HG02588 (cell line): ENCODE measurements around the gene SND1.
A peak's percentile ranks its signal among the peaks of the same experiment; 100 is the strongest.

Experiments used
- ATAC-seq: cut with Tn5 transposase; IDR thresholded peaks from one replicate; pipeline ENCODE4 v1.9.1; 2021; ENCODE audit warnings: mild to moderate bottlenecking, moderate library complexity; ENCODE audit not compliant: unreplicated experiment

SND1 gene

GRCh38 chr7:127651556-127652332 is at the start of gene SND1:
Gene SND1, plus strand, starts transcription at chr7:127652194. Its CDS starts 180 bp downstream, at chr7:127652374.
- peak; percentile 95 for ATAC-seq

DNA sequence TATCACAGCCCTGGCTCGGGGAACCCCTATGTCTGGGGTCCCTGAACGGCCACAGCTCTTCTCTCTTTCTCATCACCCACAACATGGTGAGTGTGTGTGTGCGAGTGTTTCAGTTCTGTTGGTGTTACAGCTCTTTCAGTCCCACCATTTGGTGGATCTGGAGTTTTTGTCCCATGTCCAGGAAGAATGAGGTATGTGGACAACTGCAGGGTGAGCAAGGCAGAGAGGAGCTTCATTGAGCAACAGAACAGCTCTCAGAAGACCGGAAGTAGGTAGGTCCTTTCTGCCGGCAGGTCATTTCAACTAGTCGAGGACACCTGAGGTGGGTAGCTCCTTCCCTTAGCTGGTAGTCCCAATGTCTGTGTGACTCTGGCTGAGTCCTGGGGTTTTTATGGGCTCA is 43.5 kb upstream of the SND1 start:
- ATAC-seq: no peak

DNA sequence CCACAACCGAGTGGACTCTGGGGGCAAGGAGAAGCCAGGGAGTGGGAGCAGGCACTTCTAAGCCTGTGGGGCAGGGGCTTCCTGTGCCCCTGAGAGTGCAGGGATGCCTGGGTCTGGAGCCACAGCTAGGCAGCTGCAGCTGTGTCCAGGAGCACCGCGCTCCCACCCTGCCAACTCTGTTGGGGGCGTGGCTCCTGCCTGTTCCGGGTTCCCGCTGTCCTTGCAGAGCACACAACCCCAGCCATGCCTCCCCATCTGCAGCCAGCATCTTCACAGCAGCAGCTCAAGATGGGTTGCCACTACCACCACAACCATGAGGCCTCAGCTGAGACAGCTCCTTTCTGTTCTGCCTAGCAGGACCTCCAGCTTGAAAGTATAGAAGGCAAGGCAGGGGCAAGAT is 42.7 kb upstream of the SND1 start:
- ATAC-seq: no peak

DNA sequence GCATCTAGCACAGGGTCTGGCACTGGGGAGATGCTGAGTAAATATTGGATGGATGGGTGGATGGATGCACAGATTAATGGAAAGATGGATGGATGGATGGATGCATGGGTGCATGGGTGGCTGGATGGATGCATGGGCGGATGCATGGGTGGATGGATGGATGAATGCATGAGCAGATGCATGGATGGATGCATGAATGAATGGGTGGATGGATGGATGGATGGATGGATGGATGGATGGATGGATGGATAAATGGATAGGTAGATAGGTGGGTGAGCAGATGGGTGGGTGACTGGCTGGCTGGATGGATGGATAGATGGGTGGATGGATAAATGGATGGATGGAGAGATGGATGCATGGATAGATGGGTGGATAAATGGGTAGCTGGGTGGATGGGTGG is 39.7 kb upstream of the SND1 start:
- no peak for ATAC-seq

DNA sequence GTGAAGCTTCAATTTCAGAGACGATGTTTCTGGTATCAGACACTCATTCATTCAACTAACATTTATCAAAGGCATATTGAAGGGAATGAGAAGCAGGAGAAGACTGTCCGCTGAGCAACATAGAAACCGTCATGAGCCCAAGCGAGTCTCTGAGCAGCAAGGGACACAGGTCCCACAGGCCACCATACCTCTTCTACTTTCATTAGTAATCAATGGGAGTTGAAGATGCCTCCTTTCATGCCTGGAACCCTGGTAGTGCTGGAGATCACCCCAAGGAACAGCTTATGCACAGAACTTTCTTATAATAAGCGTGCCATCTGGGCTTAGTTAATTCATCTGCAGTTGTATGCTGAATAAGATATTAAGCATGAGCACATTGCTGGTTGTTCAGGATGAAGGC is 35.3 kb upstream of the SND1 start:
- ATAC-seq: no peak

GRCh38 chr7:127618042-127618441 is 34.0 kb upstream of the SND1 start, which contains the start of gene PAX4:
Gene PAX4, minus strand, starts transcription at chr7:127618142. Its CDS starts 2,214 bp downstream, at chr7:127615928.
- no peak for ATAC-seq

DNA sequence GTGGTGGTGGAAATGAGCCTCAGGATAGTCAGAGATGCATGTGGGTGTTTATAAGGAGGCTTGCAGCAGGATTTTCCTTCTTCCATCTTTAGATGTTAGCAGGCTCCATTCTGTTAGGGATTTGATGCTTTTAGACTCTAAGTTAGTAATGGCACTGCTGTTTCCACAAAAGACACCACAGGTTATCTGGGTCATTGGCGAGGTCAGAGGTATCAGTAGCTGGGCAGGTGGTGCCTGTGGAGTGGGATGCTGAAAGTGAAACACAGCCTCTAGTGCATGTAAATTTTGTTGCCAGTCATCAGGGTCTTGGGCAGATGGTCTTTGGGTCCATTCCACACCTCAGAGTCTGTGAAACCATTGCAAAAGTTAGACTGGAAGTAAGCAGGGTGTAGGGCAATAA is 33.2 kb upstream of the SND1 start:
- ATAC-seq: no peak

GRCh38 chr7:127619681-127620405 is 32.2 kb upstream of the SND1 start:
- ATAC-seq: no peak

GRCh38 chr7:127620406-127621233 is 31.4 kb upstream of the SND1 start:
- ATAC-seq: no peak

DNA sequence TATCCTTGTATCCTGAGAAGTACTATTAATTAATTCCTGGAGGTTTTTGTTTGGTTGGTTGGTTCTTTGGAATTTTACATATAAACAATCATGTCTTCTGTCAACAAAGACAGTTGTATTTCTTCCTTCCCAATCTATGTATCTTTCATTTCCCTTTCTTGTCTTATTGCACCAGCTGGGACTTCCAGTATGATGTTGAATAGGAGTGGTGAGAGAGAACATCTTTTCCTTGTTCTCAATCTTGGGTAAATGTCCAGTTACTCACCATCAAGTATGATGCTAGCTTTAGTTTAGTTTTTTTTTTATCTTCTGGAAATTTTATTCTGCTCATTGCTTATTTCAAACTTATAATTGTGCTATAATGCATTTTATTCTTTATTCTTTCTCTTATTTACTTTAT is 26.7 kb upstream of the SND1 start:
- ATAC-seq: no peak

DNA sequence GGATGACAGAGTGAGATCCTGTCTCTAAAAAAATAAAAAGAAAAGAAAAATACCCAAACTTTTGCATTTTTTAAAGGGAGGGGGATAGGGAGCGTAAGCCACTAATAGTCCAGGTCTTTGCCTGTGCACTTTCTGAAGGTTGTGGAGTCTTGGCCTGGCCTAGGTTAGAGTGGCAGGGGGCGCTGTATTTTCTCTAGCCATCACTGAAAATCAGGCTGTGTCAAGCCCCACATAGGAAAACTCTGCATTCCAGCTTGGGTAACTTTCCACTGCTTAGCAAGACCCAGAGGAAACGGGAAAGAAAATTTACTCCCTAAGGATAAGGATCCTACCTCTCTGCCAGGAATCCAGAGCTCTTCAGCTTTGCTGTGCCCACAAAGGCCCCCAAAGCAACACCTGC is 23.5 kb upstream of the SND1 start:
- ATAC-seq: no peak

GRCh38 chr7:127629268-127629854 is 22.6 kb upstream of the SND1 start:
- ATAC-seq: peak; percentile 51

- ATAC-seq: no peak
Observed at GRCh38 chr7:127632276-127632910, 19.6 kb upstream of the SND1 start.

- no peak for ATAC-seq
Observed at GRCh38 chr7:127635659-127636285, 16.2 kb upstream of the SND1 start.

- ATAC-seq: no peak
Observed at GRCh38 chr7:127638197-127638596, 13.8 kb upstream of the SND1 start.

DNA sequence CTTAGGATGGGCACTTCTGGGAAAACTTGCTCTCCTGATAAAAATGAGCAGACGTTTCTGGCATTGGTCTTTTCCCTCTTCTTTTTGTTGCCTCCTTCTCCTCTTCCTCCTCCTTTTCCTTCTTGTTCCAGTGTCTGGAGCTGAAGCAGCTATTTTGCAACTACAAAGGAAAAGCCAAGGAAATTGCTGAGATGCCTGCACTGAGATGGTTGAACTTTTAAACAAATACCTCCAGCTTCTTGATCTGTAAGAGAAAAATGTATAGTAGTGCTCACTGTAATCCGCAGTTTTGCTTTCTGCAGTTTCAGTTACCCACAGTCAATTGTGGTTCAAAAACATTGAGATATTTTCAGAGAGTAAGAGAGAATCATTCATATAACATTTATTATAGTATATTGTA is 7.5 kb upstream of the SND1 start:
- no peak for ATAC-seq

- ATAC-seq: no peak
Observed at GRCh38 chr7:127647636-127648035, 4.4 kb upstream of the SND1 start.

GRCh38 chr7:127648986-127649385 is 3.0 kb upstream of the SND1 start:
- no peak for ATAC-seq

- no peak for ATAC-seq
Observed at GRCh38 chr7:127650847-127651555, 993 bp upstream of the SND1 start.
